ENCODE measurements around the gene MBD3L3.
"Not testable (repeated sequence)": the region's sequence is repeated elsewhere in the genome, so short reads cannot be mapped to it uniquely, and the experiment has no call there.

Gene MBD3L3

GRCh38 chr19:7058576-7058975 lies at the start of gene MBD3L3:
TSS of gene MBD3L3 (minus strand) at chr19:7058676. CDS start at chr19:7058605, 71 bp downstream.
- not testable (repeated sequence) for DNase-seq (ENCODE audit: low read depth)

- DNase-seq (ENCODE audit: low read depth): no peak
Observed at GRCh38 chr19:7106711-7107657, 48.5 kb upstream of the MBD3L3 start.

DNA sequence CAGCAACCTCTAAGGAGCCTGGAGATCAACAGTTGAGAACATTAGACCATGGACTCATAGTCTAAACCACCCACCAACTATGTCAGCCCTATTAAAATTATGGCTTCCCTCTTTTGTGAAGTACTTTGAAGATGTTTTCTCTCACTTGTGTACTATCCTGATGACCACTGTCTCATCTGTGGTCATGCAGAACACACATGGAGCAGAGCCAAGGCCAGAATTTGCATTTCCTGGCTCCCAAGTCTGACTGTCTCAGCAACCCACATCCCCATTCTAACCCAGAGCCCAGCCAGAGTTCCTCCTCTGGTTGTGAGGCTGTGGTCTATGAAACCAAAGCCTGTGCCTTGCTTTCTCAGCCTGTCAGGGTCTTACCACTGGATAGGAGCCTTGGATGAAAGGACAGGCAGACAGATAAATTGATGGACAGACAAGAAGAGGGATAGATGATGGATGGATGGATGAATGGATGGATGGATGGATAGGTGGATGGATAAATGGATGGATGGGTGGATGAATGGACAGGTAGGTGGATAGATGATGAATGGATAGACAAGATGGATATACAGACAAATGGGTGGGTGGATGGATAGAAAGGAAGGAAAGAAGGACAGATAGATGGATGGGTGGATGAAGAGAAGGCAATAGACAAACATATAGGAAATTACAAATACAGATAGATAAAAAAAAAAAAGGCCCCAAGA lies 46.4 kb upstream of the MBD3L3 start:
- DNase-seq (ENCODE audit: low read depth): no peak

DNA sequence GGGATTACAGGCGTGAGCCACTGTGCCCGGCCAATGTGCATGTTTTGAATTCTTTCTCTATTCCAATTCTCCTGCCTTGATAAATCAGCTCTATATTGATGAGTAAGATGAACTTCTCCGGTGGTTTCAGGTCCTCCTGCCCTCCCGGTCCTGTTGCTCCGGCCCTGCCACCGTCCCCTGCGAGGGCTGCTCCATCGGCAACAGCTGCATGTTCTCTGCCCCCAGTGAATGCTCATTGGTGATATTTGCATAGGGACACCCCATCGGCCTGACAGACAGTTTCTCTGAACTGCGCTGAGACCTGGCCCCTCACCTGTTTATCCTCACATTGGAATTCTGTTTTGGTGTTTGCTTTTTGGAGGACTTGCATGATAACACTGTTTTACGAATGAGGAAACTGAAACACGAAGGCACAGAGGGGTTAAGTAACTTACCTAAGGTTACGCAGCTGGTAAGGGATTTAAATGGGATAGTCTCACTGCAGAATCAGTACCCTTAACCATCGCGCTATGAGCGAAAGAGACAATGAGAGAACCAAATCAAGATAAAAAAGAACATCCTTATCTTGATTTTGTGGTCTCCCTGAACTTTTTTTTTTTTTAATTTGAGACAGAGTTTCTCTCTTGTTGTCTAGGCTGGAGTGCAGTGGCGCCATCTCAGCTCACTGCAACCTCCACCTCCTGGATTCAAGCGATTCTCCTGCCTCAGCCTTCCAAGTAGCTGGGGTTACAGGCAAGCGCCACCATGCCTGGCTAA lies 43.2 kb upstream of the MBD3L3 start:
- no peak for DNase-seq (ENCODE audit: low read depth)

- DNase-seq (ENCODE audit: low read depth): no peak
Observed at GRCh38 chr19:7099597-7099921, 41.1 kb upstream of the MBD3L3 start.

- DNase-seq (ENCODE audit: low read depth): peak; percentile 94
Observed at GRCh38 chr19:7098701-7099596, 40.5 kb upstream of the MBD3L3 start.

DNA sequence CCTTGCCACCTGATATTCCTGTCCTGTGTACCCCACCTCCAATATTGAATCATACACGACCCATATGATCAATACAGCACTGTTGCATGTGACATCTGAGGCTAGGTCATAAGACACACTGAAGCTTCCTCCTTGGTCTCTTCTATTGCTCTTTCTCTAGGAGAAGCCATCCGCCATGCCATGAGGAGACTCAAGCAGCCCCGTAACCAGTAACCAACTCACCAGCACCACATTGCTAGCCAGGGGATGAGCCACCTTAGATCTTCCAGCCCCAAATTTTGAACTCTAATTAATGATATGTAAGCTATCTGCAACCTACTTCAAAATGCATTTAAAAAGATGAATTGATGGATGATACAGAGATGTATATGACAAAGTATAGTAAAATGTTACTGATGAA lies 39.6 kb upstream of the MBD3L3 start:
- DNase-seq (ENCODE audit: low read depth): no peak

DNA sequence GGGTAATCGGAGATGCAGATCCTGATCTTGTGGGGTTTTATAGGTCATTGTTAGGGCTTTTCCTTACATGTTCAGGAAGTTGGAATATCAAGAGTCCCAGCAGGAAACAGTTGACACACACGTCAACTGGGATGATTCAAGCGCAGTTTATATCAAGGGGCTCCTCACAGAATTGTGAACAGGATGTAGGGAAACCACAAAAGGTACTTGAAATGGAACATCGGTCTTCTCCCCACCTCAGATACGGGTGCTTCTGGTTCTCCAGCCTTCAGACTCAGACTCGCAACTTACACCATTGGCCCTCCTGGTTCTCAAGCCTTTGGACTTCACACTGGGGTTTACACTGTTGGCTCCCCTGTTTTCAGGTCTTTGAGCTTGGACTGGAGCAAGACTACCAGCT lies 30.5 kb upstream of the MBD3L3 start:
- DNase-seq (ENCODE audit: low read depth): no peak

GRCh38 chr19:7083076-7083956 lies 24.8 kb upstream of the MBD3L3 start:
- peak; percentile 33 for DNase-seq (ENCODE audit: low read depth)

DNA sequence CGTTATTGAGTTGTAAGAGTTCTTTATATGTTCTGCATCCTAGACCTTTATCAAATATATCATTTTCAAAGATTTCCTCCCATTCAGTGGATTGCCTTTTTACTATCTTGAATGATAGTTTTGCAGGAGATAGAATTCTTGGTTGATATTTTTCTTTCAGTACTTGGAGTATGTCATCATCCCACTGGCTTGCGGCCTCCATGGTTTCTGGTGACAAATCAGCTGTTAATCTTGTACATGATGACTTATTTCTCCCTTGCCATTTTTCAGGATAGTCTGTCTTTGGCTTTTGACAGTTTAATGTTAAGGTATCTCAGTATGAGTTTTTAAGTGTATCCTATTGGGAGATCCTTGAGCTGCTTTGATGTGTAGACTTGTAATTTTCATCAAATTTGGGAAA lies 19.5 kb upstream of the MBD3L3 start:
- DNase-seq (ENCODE audit: low read depth): no peak

DNA sequence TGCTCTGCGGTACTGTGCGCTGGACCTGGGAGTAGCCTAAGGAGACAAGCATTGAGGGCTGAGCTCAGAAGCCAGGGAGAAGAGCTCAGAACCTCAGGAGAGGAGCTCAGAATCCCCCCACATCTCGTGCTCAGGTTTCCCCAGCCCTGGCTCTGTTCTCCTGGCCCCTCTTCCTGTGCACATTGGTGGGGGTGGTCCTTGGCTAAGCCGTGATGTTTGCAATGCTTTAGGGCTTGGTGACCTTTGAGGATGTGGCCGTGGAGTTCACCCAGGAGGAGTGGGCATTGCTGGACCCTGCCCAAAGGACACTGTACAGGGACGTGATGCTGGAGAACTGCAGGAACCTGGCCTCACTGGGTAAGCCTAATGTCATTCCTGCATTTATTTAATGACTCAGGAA lies 17.7 kb upstream of the MBD3L3 start:
- no peak for DNase-seq (ENCODE audit: low read depth)

GRCh38 chr19:7074705-7075282 lies 16.3 kb upstream of the MBD3L3 start:
- no peak for DNase-seq (ENCODE audit: low read depth)

DNA sequence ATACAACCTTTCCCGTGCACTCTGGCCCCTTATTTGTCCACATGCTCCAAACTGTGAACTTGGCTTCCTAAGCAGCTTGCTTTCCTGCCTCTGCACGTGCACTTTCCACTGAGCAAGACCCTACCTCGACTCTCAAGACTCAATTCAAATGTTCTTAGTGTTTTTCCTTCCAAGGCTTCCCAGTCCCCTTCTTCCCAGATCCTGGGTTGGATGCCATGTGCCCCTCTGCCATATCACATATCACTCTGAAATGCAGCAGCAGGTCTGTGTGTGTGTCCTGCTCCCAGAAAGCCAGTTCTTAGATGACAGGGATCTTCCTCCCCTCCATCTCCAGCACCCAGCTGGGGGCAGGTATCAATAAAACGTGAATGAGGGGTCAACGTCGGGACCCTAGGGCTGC lies 14.1 kb upstream of the MBD3L3 start:
- DNase-seq (ENCODE audit: low read depth): no peak

DNA sequence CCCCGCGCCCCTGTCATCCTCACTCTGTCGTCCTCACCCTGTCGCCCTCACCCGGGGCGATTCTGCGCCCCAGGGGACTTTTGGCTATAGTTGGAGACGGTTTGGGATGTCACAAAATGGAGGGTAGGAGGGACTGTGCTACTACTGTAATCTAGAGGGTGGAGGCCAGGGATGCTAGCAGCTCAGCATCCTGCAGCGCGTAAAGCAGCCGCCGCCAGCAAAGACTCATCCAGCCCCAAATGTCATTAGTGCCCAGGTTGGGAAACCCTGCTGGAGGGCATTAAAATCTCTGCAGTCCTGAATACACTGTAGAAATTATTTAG lies 11.4 kb upstream of the MBD3L3 start:
- no peak for DNase-seq (ENCODE audit: low read depth)

DNA sequence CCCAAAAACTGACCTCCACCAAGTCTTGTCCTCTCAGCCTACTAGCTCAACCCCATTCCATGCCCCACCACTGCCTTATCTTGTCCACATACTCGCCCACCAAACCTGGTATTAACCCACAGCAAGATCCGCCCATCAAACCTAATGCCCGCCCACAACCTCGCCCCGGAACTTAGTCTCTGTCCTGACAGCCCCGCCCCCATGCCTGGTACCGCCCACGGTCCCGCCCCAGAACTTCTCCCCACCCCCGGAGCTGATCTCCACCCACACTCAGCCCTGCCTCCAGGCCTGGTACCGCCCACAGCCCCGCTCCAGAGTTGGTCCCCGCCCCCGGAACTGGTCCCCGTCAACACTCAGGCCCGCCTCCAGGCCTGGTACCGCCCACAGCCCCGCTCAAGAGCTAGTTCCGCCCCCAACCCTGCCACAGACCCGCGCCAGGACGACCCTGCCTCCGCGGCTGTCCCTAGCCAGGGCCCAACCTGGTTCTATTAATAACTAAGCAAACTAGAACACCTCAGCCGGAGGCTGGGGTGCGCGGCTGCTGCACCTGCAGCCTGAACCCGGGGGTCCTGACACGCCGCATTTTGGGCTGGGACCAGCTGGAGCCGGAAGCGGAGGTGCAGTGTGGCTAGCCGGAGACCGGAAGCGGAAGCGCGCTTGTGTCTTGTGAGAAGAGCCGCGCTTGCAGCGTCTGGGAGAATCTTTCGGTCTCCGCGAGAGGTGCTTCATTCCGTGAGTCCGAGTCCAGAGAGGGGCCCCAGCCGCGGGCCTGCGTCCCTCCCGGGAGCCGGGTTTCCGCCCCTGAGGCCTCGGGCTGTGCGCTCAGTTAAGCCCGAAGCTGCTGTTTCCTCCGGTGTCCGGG lies 10.8 kb upstream of the MBD3L3 start, which contains the start of gene ZNF557:
TSS of gene ZNF557 (plus strand) at position 662 of the 862 bp plus-strand sequence. CDS start 5,372 bp downstream, outside the sequence.
- peak; percentile 98 for DNase-seq (ENCODE audit: low read depth)

DNA sequence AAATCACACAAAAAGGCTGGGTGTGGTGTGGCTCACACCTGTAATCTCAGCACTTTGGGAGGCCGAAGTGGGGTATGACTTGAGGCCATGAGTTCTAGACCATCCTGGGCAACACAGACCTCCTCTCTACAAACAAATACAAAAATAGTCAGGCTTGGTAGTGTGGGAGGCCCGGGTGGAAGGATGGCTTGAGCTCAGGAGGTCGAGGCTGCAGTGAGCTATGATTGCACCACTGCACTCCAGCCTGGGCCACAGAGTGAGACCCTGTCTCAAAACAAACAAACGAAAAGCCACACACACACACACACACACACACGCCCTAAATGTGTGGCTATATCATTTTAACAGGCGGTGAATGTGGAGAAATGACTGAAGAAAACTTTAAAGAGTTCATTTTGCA lies 10.1 kb upstream of the MBD3L3 start:
- no peak for DNase-seq (ENCODE audit: low read depth)

DNA sequence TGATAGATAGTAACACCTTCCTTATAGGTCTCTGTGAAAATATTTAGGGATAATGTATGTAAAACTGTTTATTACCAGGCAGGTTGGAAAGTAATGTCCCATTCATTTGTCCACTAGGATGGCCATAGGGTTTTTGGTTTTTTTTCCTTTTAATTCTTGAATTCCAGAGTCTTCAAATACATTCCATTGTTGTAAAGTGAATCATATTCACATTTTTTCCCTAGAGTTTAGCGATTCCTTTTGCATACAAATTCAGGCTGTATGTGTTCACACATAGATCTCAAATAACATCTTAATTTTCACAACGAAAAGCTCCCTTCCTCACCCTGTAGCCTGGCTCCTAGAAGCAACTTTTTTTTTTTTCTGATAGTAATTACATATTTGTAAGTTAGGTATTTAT lies 9.2 kb upstream of the MBD3L3 start:
- DNase-seq (ENCODE audit: low read depth): peak; percentile 65

GRCh38 chr19:7067122-7067521 lies 8.6 kb upstream of the MBD3L3 start:
- DNase-seq (ENCODE audit: low read depth): peak; percentile 13

DNA sequence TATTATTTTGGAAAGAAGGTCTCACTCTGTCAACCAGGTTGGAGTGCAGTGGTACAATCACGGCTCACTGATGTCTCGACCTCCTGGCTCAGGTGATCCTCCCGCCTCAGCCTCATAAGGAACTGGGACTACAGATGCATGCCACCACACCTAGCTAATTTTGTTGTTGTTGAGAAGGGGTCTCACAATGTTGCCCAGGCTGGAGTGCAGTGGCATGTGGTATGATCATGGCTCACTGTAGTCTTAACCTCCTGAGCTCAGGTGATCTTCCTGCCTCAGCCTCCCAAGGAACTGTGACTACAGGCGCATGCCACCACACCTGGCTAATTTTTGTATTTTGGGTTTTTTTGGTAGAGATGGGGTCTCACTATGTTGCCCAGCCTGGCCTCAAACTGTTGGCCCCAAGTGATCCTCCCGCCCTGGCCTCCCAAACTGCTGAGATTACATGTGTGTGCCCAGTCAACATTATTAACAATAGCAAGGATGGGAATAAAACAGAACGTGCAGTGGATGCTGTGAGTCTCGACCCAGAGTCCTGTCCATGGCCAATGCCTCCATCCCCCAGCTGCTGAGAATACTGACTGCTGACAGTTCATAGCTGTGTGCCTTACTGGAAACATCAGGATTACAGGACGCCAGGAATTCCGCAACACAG lies 5.4 kb upstream of the MBD3L3 start:
- DNase-seq (ENCODE audit: low read depth): no peak

Measured in EH (cell line).